Mesenchymal stem cell (in vitro differentiated cells and primary cell): ENCODE measurements around the gene ZIC4.
A peak's percentile ranks its signal among the peaks of the same experiment; 100 is the strongest.

ENCODE experiments used
- DNase-seq: peaks from one replicate; pipeline ENCODE4 v3.0.0-alpha.2; 2013
- H2AFZ ChIP-seq: one replicate; pipeline ENCODE4 v1.6.1; 2013; ENCODE audit warnings: low read depth, mild to moderate bottlenecking, control low read depth, inconsistent platforms, low read length, moderate library complexity
- H2AK5ac ChIP-seq: 2 replicates; pipeline ENCODE4 v1.6.1; 2013; ENCODE audit warnings: low read length, moderate library complexity, mild to moderate bottlenecking, inconsistent platforms; ENCODE audit not compliant: severe bottlenecking
- H2BK120ac ChIP-seq: one replicate; pipeline ENCODE4 v1.6.1; 2013; ENCODE audit warnings: low read depth, mild to moderate bottlenecking, inconsistent platforms, low read length, moderate library complexity
- H2BK12ac ChIP-seq, 2 experiments: one replicate each; pipeline ENCODE4 v1.6.1; 2013; ENCODE audit warnings: inconsistent platforms in 2 of 2, low read length in 2 of 2, mild to moderate bottlenecking in 2 of 2, moderate library complexity in 2 of 2, control low read depth in 1 of 2
- H2BK15ac ChIP-seq: one replicate; pipeline ENCODE4 v1.6.1; 2013; ENCODE audit warnings: mild to moderate bottlenecking, low read depth, inconsistent platforms; ENCODE audit not compliant: poor library complexity, severe bottlenecking
- H2BK5ac ChIP-seq: 2 replicates; pipeline ENCODE4 v1.6.1; 2013; ENCODE audit warnings: low read depth, mild to moderate bottlenecking, low read length, control low read depth, inconsistent platforms; ENCODE audit not compliant: poor library complexity, severe bottlenecking
- H3K14ac ChIP-seq, 2 experiments: one replicate each; pipeline ENCODE4 v1.6.1; 2013; ENCODE audit warnings: inconsistent platforms in 2 of 2, low read length in 2 of 2, control low read depth in 1 of 2, mild to moderate bottlenecking in 1 of 2, moderate library complexity in 1 of 2
- H3K18ac ChIP-seq, 2 experiments: one replicate each; pipeline ENCODE4 v1.6.1; 2013; ENCODE audit warnings: inconsistent platforms in 2 of 2, low read length in 2 of 2, control low read depth in 1 of 2, low read depth in 1 of 2, mild to moderate bottlenecking in 1 of 2
- H3K23ac ChIP-seq, 2 experiments: one replicate each; pipeline ENCODE4 v1.6.1; 2013; ENCODE audit warnings: inconsistent platforms in 2 of 2, low read length in 2 of 2, mild to moderate bottlenecking in 2 of 2, moderate library complexity in 2 of 2, control low read depth in 1 of 2
- H3K27ac ChIP-seq: 2 replicates; pipeline ENCODE4 v1.5.1; 2013; ENCODE audit warnings: mild to moderate bottlenecking, moderate library complexity, low read length, control low read depth, inconsistent platforms; ENCODE audit not compliant: poor library complexity, severe bottlenecking
- H3K27me3 ChIP-seq, 2 experiments: 2 replicates each; pipeline versions ENCODE4 v1.6.1 to v1.7.0; 2013; ENCODE audit warnings: low read length in 2 of 2, mild to moderate bottlenecking in 2 of 2, moderate library complexity in 2 of 2, control low read depth in 1 of 2, inconsistent platforms in 1 of 2; ENCODE audit not compliant: control insufficient read depth in 1 of 2, insufficient read depth in 1 of 2
- H3K36me3 ChIP-seq, 2 experiments: 2 replicates each; pipeline versions ENCODE4 v1.6.1 to v1.7.0; 2013; ENCODE audit warnings: low read length in 2 of 2, control low read depth in 1 of 2, inconsistent platforms in 1 of 2, low read depth in 1 of 2, mild to moderate bottlenecking in 1 of 2; ENCODE audit not compliant: insufficient read depth in 2 of 2, control insufficient read depth in 1 of 2
- H3K4ac ChIP-seq, 2 experiments: one replicate each; pipeline ENCODE4 v1.6.1; 2013; ENCODE audit warnings: inconsistent platforms in 2 of 2, low read length in 2 of 2, mild to moderate bottlenecking in 2 of 2, moderate library complexity in 2 of 2, control low read depth in 1 of 2, low read depth in 1 of 2
- H3K4me1 ChIP-seq: 2 replicates; pipeline ENCODE4 v1.6.1; 2013; ENCODE audit warnings: low read depth, low read length, control low read depth; ENCODE audit not compliant: control insufficient read depth, insufficient read depth
- H3K4me2 ChIP-seq: 2 replicates; pipeline ENCODE4 v1.6.1; 2013; ENCODE audit warnings: low read length, mild to moderate bottlenecking, inconsistent platforms; ENCODE audit not compliant: poor library complexity, severe bottlenecking
- H3K4me3 ChIP-seq, 2 experiments: 2 replicates each; pipeline versions ENCODE4 v1.5.1 to v1.7.0; 2013; ENCODE audit warnings: low read length in 2 of 2, mild to moderate bottlenecking in 2 of 2, control low read depth in 1 of 2, low read depth in 1 of 2; ENCODE audit not compliant: insufficient read depth in 1 of 2
- H3K79me1 ChIP-seq: replicated peaks from 2 replicates; pipeline ENCODE4 v1.6.1; 2013; ENCODE audit warnings: mild to moderate bottlenecking, control low read depth, low read length, inconsistent platforms; ENCODE audit not compliant: poor library complexity, severe bottlenecking
- H3K9ac ChIP-seq: 2 replicates; pipeline ENCODE4 v1.7.0; 2013; ENCODE audit warnings: mild to moderate bottlenecking, low read length, moderate library complexity
- H3K9me3 ChIP-seq: 2 replicates; pipeline ENCODE4 v1.7.0; 2013; ENCODE audit warnings: mild to moderate bottlenecking, low read length; ENCODE audit not compliant: control insufficient read depth
- H4K8ac ChIP-seq: one replicate; pipeline ENCODE4 v1.6.1; 2013; ENCODE audit warnings: inconsistent platforms, mild to moderate bottlenecking, low read length, moderate library complexity
- H4K91ac ChIP-seq: one replicate; pipeline ENCODE4 v1.6.1; 2013; ENCODE audit warnings: mild to moderate bottlenecking, low read length, inconsistent platforms
- WGBS: methylation state at CpG from one replicate; pipeline ENCODE4 v1.1.7; 2013; ENCODE audit warnings: mixed read lengths; 5-methylcytosine and 5-hydroxymethylcytosine counted together

ZIC4 gene

DNA sequence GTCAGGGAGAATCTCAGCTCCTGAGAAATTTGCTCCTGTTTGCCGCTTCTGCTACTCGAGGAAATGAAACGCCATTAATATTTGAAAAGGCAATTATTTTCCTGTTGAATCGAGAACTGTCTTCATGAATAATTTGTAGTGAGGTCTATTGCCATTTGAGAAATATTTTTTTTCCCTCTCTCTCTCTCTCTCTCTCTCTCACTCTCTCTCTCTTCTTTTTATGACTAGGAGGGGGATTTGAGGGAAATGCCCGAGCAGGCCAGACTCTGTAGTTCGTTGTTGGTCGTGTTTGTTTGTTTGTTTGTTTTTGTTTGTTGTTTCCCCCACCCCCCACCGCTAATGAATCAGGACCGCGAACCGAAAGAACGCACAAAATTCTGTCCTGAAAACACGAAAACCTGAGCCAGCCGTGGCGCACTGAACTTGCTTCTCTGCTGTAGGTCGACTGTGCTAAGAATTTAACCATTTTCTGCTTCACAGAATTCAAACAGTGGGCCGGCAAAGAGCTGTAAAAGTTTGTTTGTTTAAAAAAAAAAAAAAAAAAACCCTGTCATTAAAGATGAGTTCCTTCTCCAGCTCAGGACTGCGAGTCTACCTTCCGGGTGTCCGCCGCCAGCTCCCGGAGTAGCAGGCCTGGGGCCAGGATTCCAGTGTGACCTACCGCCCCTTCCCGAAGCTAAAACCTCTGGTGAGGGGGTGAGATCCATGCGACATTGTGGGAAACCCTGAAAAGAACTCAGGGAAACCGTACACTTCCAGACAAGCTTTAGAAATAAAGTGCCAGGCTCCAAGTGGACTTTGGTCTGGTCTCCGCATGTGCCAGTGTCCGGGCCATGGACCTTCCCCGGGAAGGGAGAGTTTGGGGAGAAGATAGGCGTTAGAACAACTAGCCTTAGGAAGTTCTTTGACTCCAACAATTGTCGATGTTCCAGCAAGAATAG lies 12.1 kb downstream of the ZIC4 start:
- Histone ChIP-seq H3K27me3 (peaks cover 7 to 99% of the 10 kb centered on the region in 2 experiments), H3K9me3 (peaks cover 6% of the 10 kb centered on the region), H2BK12ac (no peak overlapping the region), H2AFZ (no peak overlapping the region), H2BK5ac (peak overlapping the region; percentile 97), H3K9ac (peak overlapping the region; percentile 66), H3K4me1 (peaks cover 26% of the 10 kb centered on the region), H3K27ac (peak overlapping the region; percentile 95), H2BK120ac (no peak overlapping the region), H4K91ac (no peak overlapping the region), H3K4ac (no peak overlapping the region), H3K23ac (no peak overlapping the region), H3K36me3 (peaks cover 0 to 9% of the 10 kb centered on the region in 2 experiments), H3K14ac (no peak overlapping the region), H2BK15ac (no peak overlapping the region), H3K4me3 (peak overlapping the region; percentile 64 to 70), H2AK5ac (peak overlapping the region; percentile 58), H4K8ac (no peak overlapping the region), H3K4me2 (peak overlapping the region; percentile 84), H3K79me1 (peaks cover 5% of the 10 kb centered on the region), H3K18ac (no peak overlapping the region)
- 3% methylated on average over 23 of the region's 31 CpGs for WGBS
- no peak for DNase-seq

DNA sequence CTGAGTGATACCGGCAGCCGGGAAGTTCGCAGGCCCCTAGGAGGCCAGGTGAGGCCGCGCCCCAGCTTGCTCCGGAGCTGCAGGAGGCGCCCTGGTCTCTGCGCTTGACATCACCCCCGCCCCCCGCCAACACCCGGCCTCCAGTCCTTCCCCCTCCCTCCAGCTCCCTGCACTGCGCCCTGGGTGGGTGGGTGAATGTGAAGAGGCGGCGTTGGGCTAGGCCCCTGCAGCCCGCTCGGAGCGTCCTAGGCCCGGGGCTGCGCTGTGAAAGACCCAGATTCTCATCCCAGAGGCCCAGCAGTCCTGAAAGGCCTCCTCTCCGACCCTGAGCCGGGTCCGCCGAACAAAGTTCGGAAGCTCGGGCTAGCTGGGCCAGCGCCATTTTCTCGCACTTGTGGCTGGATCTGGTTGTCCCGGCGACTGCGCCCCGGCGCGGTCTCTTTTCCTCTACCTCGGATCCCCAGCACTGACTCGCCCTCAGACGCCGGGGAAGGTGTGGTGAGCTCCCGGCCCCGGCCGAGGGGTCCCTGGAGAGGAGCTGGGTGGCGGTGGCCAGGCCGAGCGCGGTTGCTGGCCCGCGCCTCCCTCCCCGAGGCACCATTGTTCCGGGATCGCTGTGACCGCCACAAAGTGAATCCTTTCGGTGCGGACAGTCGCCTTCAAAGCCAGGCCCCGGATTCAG lies 12.9 kb downstream of the ZIC4 start:
- peak overlapping the region; percentile 64 to 70 for H3K4me3 ChIP-seq
- peaks cover 6% of the 10 kb centered on the region for H3K9me3 ChIP-seq
- H3K9ac ChIP-seq, result peak overlapping the region; percentile 66
- peaks cover 23% of the 10 kb centered on the region for H3K4me1 ChIP-seq
- no peak overlapping the region for H3K4ac ChIP-seq
- H4K8ac ChIP-seq, result peak overlapping the region; percentile 28
- peaks cover 10 to 99% of the 10 kb centered on the region in 2 experiments for H3K27me3 ChIP-seq
- 2% methylated on average over 46 of the region's 54 CpGs for WGBS
- H3K4me2 ChIP-seq, result peak overlapping the region; percentile 73
- no peak overlapping the region for H2BK120ac ChIP-seq
- no peak overlapping the region for H4K91ac ChIP-seq
- no peak for DNase-seq
- H3K79me1 ChIP-seq, result peaks cover 5% of the 10 kb centered on the region
- no peak overlapping the region for H2BK12ac ChIP-seq
- H2AFZ ChIP-seq, result no peak overlapping the region
- H2BK5ac ChIP-seq, result peak overlapping the region; percentile 97
- no peak overlapping the region for H3K14ac ChIP-seq
- H2BK15ac ChIP-seq, result no peak overlapping the region
- H3K18ac ChIP-seq, result no peak overlapping the region
- H2AK5ac ChIP-seq, result peak overlapping the region; percentile 58
- peaks cover 0 to 9% of the 10 kb centered on the region in 2 experiments for H3K36me3 ChIP-seq
- H3K23ac ChIP-seq, result no peak overlapping the region
- H3K27ac ChIP-seq, result peak overlapping the region; percentile 95

DNA sequence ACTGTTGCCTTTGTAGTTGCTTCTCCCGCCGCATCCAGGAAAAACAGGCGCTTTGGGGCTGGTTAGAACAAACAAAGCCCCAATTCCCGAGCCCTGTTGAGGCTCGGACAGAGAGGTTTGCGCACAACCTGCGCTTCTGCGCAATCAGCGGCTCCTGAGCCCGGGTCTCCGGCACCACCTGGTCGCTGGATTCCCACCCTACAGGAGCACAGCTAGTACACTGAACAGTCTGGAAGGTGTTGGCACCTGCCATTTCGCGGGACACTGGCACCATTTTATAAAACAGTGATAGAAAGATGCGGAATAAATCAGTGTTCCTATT lies 13.8 kb downstream of the ZIC4 start:
- H2BK120ac ChIP-seq, result no peak overlapping the region

More for the DNA sequence above, 13.8 kb downstream of the ZIC4 start:
- Histone ChIP-seq H3K4me3 (peak overlapping the region; percentile 63 to 76), H3K9me3 (peaks cover 6% of the 10 kb centered on the region), H3K4ac (no peak overlapping the region), H3K4me2 (peak overlapping the region; percentile 78), H2AFZ (no peak overlapping the region), H3K79me1 (peaks cover 6% of the 10 kb centered on the region), H2BK15ac (no peak overlapping the region), H3K14ac (no peak overlapping the region), H4K8ac (no peak overlapping the region), H3K27ac (peak overlapping the region; percentile 96), H3K36me3 (peaks cover 0 to 14% of the 10 kb centered on the region in 2 experiments), H3K18ac (no peak overlapping the region), H2AK5ac (peak overlapping the region; percentile 52), H3K27me3 (peaks cover 16 to 99% of the 10 kb centered on the region in 2 experiments), H2BK12ac (no peak overlapping the region), H3K9ac (peak overlapping the region; percentile 54), H3K4me1 (peaks cover 16% of the 10 kb centered on the region), H3K23ac (no peak overlapping the region), H2BK5ac (peak overlapping the region; percentile 76), H4K91ac (no peak overlapping the region)
- DNase-seq, result no peak
- WGBS, result 0% methylated on average over 15 of the region's 15 CpGs
